ENCODE data around the gene ATP8A2.
"Not testable (repeated sequence)": the region's sequence is repeated elsewhere in the genome, so short reads cannot be mapped to it uniquely, and the experiment has no call there.

The ATP8A2 gene

DNA sequence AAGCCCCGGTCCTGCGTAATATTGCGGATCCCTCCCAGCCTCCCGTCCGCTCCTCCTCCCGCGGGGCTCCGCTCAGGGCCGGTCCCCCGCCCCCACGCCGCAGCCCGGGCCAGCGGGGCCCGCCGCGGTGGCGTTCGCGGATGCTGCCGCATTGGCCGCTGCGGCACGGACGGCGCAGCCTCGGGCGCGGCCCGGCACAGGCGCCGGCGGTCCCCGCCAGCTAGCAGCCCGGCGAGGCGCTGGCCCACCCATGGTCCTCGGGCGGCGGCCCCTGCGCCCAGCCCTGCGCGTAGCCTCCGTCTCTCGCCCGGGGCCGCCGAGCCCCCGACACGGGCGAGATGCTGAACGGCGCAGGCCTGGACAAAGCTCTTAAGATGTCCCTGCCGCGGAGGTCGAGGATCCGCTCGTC lies at the start of gene ATP8A2:
ATP8A2 (plus strand) TSS at position 100 of the 409 bp plus-strand sequence; CDS start at position 339, 239 bp downstream.
- peak within 1 kb of the TSS; percentile 49 for H3K4me3 ChIP-seq (ENCODE audit: low read depth, low read length)
- no peak for DNase-seq (ENCODE audit: low read depth)

DNA sequence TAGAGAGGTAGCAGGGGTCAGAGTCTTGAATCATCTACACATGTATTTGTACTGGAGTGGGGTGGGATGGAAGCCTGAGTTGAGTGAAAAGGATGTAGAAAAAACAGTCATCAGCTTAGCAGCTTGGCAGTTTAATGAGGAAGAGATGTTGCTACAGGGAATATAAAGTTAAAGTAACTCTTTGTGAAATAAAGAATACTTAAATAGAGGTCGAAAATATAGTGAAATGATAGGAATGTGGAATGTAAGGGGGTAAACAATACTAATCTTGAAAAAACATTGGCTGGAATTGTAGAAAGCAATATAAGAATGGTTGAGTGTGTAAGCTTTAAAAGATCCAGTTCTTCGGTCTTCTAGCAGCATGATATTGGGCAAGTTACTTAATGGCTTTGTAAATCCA lies 47.7 kb upstream of the ATP8A2 start:
- DNase-seq (ENCODE audit: low read depth): no peak
- H3K4me3 ChIP-seq (ENCODE audit: low read depth, low read length): no peak overlapping the region

DNA sequence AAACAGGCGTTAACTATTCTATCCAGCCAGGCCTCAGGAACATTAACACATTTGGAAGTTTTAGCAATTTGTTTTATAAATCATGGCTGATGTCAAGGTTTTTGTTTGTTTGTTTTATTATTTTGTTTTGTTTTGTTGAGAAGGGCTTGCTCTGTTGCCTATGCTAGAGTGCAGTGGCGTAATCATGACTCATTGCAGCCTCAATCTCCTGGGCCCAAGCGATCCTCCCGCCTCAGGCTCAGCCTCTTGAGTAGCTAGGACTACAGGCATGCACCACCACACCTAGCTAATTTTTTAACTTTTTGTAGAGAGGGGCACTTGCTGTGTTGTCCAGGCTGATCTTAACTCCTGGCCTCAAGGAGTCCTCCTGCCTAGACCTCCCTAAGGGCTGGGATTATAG lies 42.1 kb upstream of the ATP8A2 start:
- DNase-seq (ENCODE audit: low read depth): peak; percentile 6
- H3K4me3 ChIP-seq (ENCODE audit: low read depth, low read length): no peak overlapping the region

DNA sequence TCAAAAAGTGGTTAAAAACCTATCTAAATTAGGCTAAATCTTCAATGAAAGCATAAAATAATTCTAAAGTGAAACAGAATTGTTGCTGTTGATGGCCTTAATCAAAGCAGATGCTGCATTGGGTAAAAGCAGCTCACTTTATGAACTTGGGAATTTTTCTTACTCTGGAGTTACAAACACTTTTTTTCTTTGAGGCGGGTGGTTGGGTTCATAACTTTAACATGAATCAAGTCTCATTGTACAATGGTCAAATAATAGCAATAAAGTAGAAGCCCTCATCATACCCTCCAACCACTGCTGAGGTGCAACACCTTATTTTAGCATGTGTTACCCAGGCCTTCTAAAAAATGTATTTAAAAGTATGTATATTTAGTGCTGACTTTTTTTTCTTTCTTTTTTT lies 41.2 kb upstream of the ATP8A2 start:
- H3K4me3 ChIP-seq (ENCODE audit: low read depth, low read length): no peak overlapping the region
- DNase-seq (ENCODE audit: low read depth): no peak

DNA sequence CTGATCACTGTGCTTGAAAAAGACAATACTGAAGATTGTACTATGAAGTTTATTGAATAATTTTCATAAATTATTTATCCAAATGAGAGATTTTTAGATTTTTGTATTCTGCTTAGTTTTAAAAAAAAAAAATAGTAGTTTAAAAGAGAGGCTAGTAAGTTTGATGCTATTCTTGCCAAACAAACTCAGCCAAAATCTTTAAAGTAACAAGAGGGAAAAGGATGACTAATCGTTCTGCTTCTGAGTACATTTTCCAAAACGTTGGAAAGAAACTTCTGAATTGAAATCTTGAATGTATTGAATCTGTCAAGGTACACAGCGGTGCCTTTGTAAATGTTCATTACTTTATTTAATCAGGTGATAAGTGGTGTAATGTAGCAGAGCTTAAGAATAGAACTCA lies 35.9 kb upstream of the ATP8A2 start:
- no peak for DNase-seq (ENCODE audit: low read depth)
- H3K4me3 ChIP-seq (ENCODE audit: low read depth, low read length): no peak overlapping the region

DNA sequence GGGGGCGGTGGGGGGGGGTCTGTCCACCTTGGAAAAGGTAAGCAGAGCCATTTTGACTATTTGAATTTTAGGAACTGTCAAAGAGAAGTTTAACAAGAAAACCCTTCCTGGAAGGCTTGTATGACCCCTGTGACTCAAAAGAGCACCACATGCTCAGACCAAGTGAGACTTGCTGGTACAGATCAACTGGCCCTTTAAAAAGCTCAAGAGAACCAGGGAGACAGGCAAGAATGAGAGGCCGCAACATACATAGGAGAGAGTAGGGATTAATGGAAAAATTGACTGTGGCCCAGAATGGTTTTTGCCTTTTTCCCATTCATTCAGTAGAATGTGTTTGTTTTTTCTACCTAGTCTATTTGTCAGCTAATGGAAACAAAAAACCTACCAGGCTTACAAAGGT lies 26.2 kb upstream of the ATP8A2 start:
- no peak for DNase-seq (ENCODE audit: low read depth)

DNA sequence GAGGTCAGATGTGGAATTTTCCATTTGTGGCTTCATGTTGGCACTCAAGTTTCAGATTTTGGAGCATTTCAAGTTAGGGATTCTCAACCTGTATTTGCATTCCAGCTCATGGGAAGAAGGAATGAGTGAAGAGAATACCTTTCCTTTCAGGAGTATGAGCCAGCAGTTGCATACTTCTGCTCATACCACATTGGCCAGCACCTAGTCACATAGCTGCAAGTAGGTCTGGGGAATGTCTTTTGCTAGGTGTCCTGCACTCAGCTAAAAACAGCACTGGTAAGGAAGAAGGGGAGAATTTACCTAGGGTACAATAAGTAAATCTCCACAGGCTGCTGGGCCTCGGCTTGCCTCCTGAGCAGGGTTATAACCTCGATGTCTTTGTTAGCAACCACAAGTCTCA lies 24.6 kb upstream of the ATP8A2 start:
- no peak overlapping the region for H3K4me3 ChIP-seq (ENCODE audit: low read depth, low read length)
- no peak for DNase-seq (ENCODE audit: low read depth)

More for the DNA sequence above, 26.2 kb upstream of the ATP8A2 start:
- H3K4me3 ChIP-seq (ENCODE audit: low read depth, low read length): no peak overlapping the region

DNA sequence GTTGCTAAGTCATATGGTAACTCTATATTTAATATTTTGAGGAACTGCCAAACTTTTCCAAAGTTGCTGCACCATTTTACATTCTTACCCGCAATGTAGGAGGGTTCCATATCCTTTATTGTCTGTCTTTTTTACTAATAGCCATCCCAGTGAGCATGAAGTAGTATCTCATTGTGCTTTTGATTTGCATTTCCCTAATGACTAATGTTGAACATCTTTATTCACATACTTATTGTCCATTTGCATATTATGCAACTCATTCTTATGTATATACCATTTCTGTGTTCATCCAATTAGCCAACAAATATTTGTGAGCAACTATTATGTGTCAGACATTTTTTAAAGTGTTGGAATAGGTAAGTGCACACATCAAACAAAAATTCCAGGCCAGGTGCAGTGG lies 20.4 kb upstream of the ATP8A2 start:
- DNase-seq (ENCODE audit: low read depth): no peak
- H3K4me3 ChIP-seq (ENCODE audit: low read depth, low read length): no peak overlapping the region

DNA sequence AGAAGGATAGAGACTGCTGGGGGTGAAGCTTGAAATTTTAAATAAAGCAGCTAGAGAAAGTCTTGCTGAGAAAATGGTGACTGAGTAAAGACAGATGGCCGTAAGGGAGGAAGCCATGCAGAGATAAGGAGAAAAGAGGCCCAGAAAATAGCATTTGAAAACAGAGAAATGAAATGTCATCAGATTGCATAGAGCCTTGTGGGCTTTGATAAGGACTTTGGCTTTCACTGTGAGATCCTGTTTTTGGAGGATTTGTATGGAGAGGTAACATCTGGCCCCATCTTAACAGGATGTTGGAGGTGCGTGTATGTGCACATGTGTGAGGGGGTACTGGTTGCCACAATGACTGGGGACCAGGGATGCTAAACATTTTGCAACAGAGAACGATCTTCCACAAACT lies 19.5 kb upstream of the ATP8A2 start:
- no peak overlapping the region for H3K4me3 ChIP-seq (ENCODE audit: low read depth, low read length)
- no peak for DNase-seq (ENCODE audit: low read depth)

DNA sequence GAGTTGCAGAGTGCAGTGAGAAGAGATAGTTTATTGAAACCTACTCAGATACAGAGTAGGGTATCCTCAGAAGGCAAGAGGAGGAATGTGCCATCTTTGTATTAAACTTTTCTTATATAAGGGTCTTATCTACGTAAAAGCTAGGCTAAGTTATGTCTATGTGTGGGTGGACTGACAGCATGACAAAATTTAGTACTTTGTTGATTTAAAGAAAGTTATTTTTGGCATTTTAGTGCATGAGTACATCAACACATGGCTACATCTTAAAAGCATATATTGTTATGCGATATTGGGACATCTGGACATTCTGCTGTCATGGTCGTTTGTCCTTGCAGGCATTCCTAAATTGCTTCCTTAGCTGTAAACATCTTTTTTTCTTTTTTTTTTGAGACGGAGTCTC lies 19.0 kb upstream of the ATP8A2 start:
- H3K4me3 ChIP-seq (ENCODE audit: low read depth, low read length): no peak overlapping the region
- DNase-seq (ENCODE audit: low read depth): no peak

DNA sequence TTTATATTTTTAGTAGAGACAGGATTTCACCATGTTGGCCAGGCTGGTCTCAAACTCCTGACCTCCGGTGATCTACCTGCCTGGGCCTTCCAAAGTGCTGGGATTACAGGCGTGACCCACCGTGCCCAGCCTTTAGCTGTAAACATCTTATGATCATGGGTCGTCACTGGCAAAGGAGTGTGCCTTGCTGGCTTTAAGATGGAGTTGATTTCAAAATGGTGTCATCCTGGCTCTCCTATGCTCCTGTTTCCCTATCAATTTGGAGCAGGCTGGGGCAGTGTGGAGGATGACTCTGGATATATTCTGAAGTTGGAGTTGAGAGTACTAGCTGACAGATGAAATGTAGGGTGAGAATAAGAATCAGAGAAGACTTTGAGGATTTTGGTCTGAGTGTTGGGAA lies 18.4 kb upstream of the ATP8A2 start:
- no peak overlapping the region for H3K4me3 ChIP-seq (ENCODE audit: low read depth, low read length)
- no peak for DNase-seq (ENCODE audit: low read depth)

DNA sequence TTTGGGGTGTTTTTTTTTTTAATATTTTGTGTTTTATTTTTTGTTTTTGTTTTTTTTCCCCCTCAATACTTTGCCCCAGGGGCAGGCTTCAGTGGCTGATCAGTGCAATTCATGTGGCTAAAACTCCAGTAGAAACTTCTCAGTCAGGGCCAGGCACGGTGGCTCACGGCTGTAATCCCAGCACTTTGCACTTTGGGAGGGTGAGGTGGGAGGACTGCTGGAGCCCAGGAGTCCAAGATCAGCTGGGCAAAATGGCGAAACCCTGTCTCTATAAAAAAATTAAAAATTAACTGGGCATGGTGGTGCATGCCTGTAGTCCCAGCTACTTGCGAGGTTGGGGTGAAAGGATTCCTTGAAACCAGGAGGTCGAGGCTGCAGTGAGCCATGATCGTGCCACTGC lies 17.4 kb upstream of the ATP8A2 start:
- H3K4me3 ChIP-seq (ENCODE audit: low read depth, low read length): no peak overlapping the region
- DNase-seq (ENCODE audit: low read depth): no peak

DNA sequence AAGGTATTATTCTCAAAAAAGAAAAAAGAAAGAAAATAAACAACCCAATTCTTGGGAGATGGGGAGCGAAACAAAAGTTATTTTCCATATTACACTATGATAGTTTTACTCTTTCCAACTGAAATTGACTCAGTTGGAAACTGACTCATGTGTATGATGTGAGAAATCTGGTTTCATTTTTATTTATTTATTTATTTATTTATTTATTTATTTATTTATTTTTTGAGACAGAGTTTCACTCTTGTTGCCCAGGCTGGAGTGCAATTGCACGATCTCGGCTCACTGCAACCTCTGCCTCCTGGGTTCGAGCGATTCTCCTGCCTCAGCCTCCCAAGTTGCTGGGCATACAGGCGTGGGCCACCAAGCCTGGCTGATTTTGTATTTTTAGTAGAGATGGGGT lies 11.3 kb upstream of the ATP8A2 start:
- DNase-seq (ENCODE audit: low read depth): not testable (repeated sequence)

DNA sequence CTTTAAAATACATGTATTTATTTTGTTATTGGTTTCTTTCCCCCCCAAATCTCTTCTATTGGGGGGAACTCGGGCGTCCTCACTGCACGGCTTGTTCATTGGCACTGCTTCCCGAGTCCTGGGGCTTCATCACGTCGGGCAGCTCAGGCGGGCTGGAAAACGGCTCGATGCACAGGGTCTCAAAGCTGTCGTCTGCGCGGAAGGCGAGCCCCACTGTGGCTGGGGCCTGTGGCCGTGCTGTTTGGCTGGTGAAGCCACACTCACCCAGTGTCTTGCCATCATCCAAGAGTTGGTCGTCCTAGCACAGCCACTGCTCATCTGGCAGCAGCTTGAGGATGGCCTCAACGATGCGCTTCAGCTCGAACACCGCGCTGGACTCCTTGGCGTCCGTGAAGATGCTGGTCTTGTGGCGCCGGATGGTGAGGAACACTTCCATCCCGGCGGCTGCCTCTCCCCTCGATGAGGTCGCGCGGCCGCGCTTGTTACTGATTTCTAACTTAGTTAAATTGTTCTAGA lies 6.0 kb upstream of the ATP8A2 start:
- H3K4me3 ChIP-seq (ENCODE audit: low read depth, low read length): no peak overlapping the region
- no peak for DNase-seq (ENCODE audit: low read depth)

More for the DNA sequence above, 11.3 kb upstream of the ATP8A2 start:
- not testable (repeated sequence) for H3K4me3 ChIP-seq (ENCODE audit: low read depth, low read length)

DNA sequence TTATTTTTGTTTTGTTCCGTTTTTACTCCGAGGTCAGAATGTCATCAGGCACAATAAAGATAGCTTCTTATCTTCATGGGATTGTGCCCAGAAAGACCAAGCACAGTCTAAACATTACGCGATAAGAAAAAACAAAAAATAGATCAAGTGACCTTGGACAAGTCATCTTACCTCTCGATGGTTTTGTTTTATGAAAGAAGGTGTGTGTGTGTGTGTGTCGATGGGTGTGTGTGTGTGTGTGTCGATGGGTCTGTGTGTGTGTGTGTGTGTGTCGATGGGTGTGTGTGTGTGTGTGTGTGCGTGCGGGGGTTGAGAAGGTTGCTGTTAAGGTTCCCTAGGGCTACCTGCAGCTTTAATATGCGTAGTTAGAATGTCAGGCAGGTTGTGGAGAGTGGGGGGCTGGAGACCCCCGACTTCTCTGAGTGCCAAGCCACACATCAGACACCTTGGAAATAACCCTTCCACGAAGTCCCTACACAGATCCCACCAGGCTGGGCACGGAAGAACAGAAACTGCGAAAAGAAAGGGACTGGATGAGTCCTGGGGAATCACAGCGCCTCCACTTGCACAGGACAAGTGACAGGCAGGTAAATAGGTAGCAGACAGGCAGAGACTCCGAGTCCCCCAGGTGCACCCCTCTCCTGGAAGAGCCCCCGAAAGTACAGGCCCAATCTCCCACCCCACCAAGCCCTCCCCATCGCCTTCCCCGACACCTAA lies 458 bp upstream of the ATP8A2 start:
- DNase-seq (ENCODE audit: low read depth): no peak
- H3K4me3 ChIP-seq (ENCODE audit: low read depth, low read length): peak overlapping the region; percentile 30

DNA sequence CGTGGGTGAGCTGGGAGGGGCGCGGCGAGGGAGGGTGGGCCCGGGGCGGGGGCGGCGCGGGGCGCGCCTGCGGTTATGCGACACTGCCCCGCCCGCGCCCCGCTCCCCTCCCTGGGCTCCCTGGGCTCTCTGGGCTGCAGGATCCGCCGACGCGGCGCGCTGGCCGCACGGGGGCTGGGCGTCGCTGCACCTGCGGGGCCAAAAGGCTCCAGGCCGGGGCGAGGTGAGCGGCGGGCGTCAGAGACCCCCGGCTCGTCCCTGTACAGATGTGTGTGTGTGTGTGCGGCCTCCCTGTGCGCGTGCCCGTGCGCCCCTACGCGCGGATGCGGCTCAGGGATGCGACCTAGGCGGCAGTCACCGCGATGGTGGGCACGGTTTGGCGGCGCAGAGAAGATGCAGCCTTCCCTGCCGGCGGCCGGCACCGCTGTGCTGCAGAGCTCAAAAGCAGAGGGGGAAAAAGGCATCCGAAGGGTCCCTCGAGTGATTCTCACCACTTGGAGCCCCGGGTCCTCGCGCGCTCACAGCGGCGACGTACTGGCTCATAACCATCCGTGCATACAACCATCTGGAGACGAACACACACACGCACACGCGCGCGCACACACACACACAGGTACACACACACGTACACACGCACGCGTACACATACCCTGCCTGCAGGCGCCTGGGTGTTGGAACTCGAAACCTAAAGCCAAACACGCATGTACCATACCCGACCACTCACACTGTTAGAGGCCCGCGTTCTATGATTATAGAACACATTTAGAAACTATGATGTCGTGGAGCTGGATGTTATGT lies 709 bp downstream of the ATP8A2 start:
- DNase-seq (ENCODE audit: low read depth): no peak
- H3K4me3 ChIP-seq (ENCODE audit: low read depth, low read length): peak overlapping the region; percentile 49

DNA sequence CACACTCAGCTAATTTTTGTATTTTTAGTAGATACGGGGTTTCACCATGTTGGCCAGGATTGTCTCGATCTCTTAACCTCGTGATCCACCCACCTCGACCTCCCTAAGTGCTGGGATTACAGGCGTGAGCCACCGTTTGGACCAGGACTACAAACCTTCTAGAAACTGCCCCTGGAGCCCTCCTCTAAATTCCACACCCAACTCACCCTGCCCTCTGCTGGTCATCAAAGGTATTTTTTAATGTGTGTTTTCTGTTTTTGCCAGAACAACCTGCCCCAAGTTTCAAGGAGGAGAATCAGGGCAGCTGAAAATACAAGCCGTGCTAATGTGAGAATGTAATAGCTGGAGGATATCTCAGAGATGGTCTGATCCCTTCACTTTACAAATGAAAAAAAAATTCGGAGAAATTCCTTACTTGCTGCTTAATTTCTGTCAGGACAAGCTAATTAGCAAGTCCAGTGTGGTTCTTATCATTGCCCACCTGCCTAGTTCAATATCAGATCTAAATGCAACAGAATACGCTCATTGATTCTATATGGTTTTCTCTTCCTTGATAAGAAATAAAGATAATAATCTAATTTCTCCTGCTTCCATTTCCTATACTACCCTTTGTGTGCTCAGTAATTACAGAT lies 4.1 kb downstream of the ATP8A2 start:
- no peak overlapping the region for H3K4me3 ChIP-seq (ENCODE audit: low read depth, low read length)
- DNase-seq (ENCODE audit: low read depth): no peak

DNA sequence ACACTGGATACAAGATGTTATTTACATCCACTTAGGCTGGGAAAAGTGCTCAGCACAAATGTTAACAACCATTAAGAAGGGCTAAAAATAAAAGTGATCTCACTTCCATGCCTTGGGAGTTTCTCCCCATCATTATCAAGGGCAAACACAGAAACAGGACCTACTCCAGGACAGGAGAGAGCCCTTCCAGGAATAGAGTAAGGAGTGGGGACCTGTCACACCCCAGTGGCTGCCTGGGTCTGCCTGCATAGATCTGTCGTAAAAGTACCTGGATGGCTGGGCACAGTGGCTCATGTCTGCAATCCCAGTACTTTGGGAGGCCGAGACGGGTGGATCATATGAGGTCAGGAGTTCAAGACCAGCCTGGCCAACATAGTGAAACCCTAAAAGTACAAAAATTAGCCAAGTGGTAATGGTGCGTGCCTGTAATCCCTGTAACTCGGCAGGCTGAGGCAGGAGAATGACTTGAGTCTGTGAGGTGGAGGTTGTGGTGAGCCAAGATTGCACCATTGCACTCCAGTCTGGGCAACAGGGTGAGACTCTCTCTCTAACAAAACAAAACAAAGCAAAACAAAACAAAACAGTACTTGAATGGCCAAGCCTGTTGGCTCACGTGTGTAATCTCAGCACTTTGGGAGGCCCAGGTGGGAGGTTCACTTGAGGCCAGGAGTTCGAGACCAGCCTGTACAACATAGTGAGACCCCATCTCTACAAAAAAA lies 5.6 kb downstream of the ATP8A2 start:
- H3K4me3 ChIP-seq (ENCODE audit: low read depth, low read length): no peak overlapping the region
- no peak for DNase-seq (ENCODE audit: low read depth)

DNA sequence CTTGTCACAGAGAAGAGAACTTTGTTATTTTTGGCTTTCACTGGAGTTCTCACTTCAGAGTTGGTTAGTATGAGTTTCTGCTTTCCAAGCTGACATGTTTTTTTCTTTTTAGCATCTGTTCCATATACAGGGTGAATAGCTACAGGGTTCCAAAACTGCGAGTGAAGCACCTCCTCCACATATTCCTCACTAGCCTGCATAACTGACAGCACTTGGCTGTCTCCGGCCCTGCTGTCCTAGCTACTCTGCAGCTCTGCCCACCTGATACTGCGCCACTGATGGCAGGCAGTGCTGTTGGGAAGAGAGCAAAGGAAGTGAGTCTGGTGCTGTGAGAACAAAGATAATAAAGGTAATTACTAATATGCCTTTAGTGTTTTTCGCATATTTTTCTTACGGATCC lies 6.8 kb downstream of the ATP8A2 start:
- DNase-seq (ENCODE audit: low read depth): no peak
- no peak overlapping the region for H3K4me3 ChIP-seq (ENCODE audit: low read depth, low read length)

DNA sequence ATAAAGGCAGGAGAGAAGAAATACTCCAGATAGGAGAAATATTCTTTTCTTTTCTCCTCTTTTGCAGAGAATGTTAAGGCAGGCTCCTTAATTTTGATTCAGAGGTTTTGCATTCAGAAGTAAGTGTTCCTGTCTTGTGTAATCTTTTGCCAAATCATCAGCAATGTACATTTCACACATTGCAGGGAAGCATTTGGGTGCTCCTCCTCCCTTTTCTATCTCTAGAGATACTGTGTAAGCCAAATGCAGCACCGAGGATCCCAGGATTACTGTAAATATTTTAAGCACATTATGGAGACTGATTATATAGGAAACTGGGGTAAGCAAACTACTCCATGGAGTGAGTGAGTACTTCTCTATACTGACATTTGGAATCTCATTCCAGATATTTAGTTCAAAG lies 7.2 kb downstream of the ATP8A2 start:
- no peak overlapping the region for H3K4me3 ChIP-seq (ENCODE audit: low read depth, low read length)

More for the DNA sequence above, 7.2 kb downstream of the ATP8A2 start:
- DNase-seq (ENCODE audit: low read depth): no peak

Data from skeletal muscle cell (primary cell).